Mucosa of descending colon (tissue), 3 donors: ENCODE results near the gene PKLR. TPM values are rescaled to one million over a fixed set of nuclear protein-coding genes. Genes with fewer than 3 reads are reported as not detected.

Source experiments
- ATAC-seq: fragments of 200-7000 bp; cut with Tn5 transposase; one replicate; pipeline ENCODE4 v1.9.1; 2020; ENCODE audit warnings: mild to moderate bottlenecking, moderate library complexity
- DNase-seq, 3 donors: peaks; one replicate each; pipeline ENCODE4 v3.0.0-alpha.2; 2020
- H3K36me3 ChIP-seq: fragments of 200-600 bp; one replicate; pipeline ENCODE4 v1.8.0; 2021; ENCODE audit warnings: low read depth, mild to moderate bottlenecking
- H3K4me1 ChIP-seq: fragments of 200-600 bp; one replicate; pipeline ENCODE4 v1.8.0; 2021; ENCODE audit warnings: low read depth, mild to moderate bottlenecking
- H3K4me3 ChIP-seq: fragments of 200-600 bp; one replicate; pipeline ENCODE4 v1.8.0; 2021; ENCODE audit warnings: mild to moderate bottlenecking
- H3K9me3 ChIP-seq: fragments of 200-600 bp; one replicate; pipeline ENCODE4 v1.8.0; 2021; ENCODE audit warnings: mild to moderate bottlenecking
- CTCF ChIP-seq: fragments of 200-600 bp; IDR thresholded peaks from one replicate; pipeline ENCODE4 v1.8.0; 2022; ENCODE audit warnings: antibody characterized with exemption, mild to moderate bottlenecking
- intact Hi-C, 2 donors: fragments of 100-400 bp; cut with DNase I in 1 of 2; cut with micrococcal nuclease in 1 of 2; formaldehyde crosslinking; loops; one replicate each; pipeline versions ENCODE4 v1.11.0 to v1.11.1; 2022; cut with DNase I, micrococcal nuclease
- total RNA-seq, 3 donors: library from RNA; stranded (reverse); fragmentation: NEBNext Ultra II Directional in 2 of 3; extraction: Animal tissue kit (Norgen Biotek cat#: 25700) in 2 of 3; gene quantifications; one replicate each; pipeline versions ENCODE4 v1.2.1 to v1.2.4, GENCODE V29; 2021 to 2023
- donor health status: DM: no; HTN: no; CAD: no; lungs with moderate emphysema.
- donor health status: DM: no; HTN: no; CAD: no.
- donor health status: DM: no; HTN: yes; CAD: no.

PKLR gene
- total RNA-seq, 3 donors from 2014 or later: 0.63 to 2.0 (median 1.5) TPM

DNA sequence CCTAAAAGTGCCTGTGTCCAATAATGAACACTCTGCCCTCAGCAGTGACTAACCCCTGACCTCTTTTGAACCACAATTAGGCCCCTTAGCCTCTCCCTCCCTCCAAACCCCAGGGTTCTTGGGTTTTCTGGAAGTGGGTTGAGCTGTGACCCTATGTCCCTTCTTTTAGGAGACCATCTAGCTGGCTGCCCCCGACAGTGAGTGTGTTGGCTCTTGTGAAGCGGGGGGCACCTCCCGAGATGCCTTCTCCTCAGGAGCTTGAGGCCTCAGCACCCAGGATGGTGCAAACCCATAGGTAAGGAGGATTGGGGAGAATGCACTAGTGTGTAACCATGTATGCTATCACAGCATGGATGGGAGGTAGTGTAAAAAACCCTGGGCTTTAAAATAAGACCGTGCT lies 26.7 kb upstream of the PKLR start:
- no peak overlapping the region for H3K4me3 ChIP-seq
- DNase-seq (no peak), ATAC-seq (no peak)
- H3K9me3 ChIP-seq: no peaks in the 10 kb centered on the region
- peaks cover 15% of the 10 kb centered on the region for H3K4me1 ChIP-seq
- TF ChIP-seq CTCF: no peak
- no peaks in the 10 kb centered on the region for H3K36me3 ChIP-seq
- intact Hi-C loops: loop anchor here (10.0 kb wide), 2 partner anchors 53 to 73 kb away; partner anchors contain the start of genes CLK2 (in 1 of the 2), ENTREP3 (in 1 of the 2) and HCN3 (in 1 of the 2)

DNA sequence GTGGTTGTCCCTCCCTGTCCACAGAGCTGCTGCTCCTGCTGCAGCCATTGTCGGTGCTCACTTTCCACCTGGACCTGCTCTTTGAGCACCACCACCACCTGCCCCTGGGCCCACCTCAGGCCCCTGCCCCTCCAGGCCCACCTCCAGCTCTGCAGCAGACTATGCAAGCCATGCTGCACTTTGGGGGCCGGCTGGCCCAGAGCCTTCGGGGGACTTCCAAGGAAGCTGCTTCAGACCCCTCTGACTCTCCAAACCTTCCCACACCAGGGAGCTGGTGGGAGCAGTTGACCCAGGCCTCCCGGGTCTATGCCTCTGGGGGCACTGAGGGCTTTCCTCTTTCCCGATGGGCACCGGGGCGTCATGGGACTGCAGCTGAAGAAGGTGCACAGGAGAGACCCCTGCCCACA lies 25.4 kb upstream of the PKLR start:
- TF ChIP-seq CTCF: no peak
- Histone ChIP-seq H3K4me3 (no peak overlapping the region), H3K9me3 (no peaks in the 10 kb centered on the region), H3K4me1 (peaks cover 28% of the 10 kb centered on the region), H3K36me3 (no peaks in the 10 kb centered on the region)
- DNase-seq (no peak), ATAC-seq (no peak)
- intact Hi-C loops: loop anchor here (10.0 kb wide), 2 partner anchors 52 to 72 kb away; partner anchors contain the start of genes CLK2 (in 1 of the 2), ENTREP3 (in 1 of the 2) and HCN3 (in 1 of the 2)

- ATAC-seq (no peak), DNase-seq (no peak)
- TF ChIP-seq CTCF: no peak
- H3K9me3 ChIP-seq: no peaks in the 10 kb centered on the region
- intact Hi-C loops: loop anchor here (10.0 kb wide), 2 partner anchors 51 to 71 kb away; partner anchors contain the start of genes CLK2 (in 1 of the 2), ENTREP3 (in 1 of the 2) and HCN3 (in 1 of the 2)
- no peaks in the 10 kb centered on the region for H3K36me3 ChIP-seq
- H3K4me3 ChIP-seq: no peak overlapping the region
- H3K4me1 ChIP-seq: peaks cover 34% of the 10 kb centered on the region
Measured at GRCh38 chr1:155326020-155326526, 24.8 kb upstream of the PKLR start.

GRCh38 chr1:155325603-155325893 lies 24.3 kb upstream of the PKLR start:
- TF ChIP-seq CTCF: no peak
- Histone ChIP-seq H3K4me3 (peak overlapping the region; percentile 76), H3K36me3 (no peaks in the 10 kb centered on the region), H3K9me3 (no peaks in the 10 kb centered on the region), H3K4me1 (peaks cover 39% of the 10 kb centered on the region)
- no peak for ATAC-seq
- DNase-seq: no peak
- intact Hi-C loops: loop anchor here (10.0 kb wide), 2 partner anchors 51 to 71 kb away; partner anchors contain the start of genes CLK2 (in 1 of the 2), ENTREP3 (in 1 of the 2) and HCN3 (in 1 of the 2)

DNA sequence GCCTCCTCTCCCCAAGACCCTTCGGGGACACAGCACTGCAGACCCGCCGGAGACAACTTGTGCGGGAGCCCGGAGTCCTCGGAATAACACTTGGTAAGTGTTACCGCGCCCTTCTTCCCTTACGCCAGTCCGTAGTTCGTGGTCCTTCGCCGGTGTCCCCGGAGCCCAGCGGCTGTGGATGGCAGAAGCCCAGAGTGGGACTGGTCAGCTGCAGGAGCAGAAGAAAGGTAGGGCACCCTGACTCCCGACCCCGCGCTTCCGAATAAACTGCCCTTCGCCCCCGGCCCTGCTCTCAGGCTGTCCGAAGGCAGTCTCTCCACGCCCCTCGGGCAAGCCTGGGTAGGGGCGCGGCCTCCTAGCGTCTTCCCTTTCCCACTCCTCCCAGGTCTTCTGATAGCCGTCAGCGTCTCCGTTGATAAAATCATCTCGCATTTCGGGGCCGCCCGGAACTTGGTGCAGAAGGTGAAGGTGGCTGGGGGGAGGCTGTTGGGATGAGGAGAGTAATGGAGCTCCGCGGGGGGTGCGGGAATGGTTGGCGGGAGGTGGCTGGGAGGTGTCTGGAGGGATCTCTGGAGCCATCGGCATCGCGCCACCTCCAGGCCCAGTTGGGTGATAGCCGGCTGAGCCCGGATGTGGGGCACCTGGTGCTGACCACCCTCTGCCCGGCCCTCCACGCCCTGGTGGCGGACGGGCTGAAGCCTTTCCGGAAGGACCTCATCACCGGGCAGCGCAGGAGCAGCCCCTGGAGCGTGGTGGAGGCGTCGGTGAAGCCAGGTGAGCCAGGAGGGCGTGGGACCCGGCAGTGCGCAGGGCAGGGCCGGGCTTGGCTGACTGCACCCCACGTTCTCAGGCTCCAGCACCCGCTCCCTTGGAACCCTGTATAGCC lies 23.7 kb upstream of the PKLR start:
- intact Hi-C loops: loop anchor here (10.0 kb wide), 2 partner anchors 50 to 70 kb away; partner anchors contain the start of genes CLK2 (in 1 of the 2), ENTREP3 (in 1 of the 2) and HCN3 (in 1 of the 2)

More for the DNA sequence above, 23.7 kb upstream of the PKLR start:
- peaks cover 41% of the 10 kb centered on the region for H3K4me1 ChIP-seq
- ATAC-seq (peak; percentile 21), DNase-seq (peak; percentile 77 to 84 (median 83))
- TF ChIP-seq CTCF: peak; percentile 57
- peak overlapping the region; percentile 76 for H3K4me3 ChIP-seq
- no peaks in the 10 kb centered on the region for H3K9me3 ChIP-seq
- H3K36me3 ChIP-seq: no peaks in the 10 kb centered on the region
